ENCODE results near the gene RIN3.

- TF ChIP-seq CTCF (IDR thresholded peaks at IDR 0.05): no peak
- no peak for TF ChIP-seq POLR2A (IDR thresholded peaks at IDR 0.05)
These were observed 115.1 kb downstream of the RIN3 start for GRCh38 chr14:92628636-92629035.
